Endodermal cell (in vitro differentiated cells): ENCODE measurements around the gene TBXA2R. TPM values are rescaled to one million over a fixed set of nuclear protein-coding genes. Genes with fewer than 3 reads are reported as not detected.
A peak's percentile ranks its signal among the peaks of the same experiment; 100 is the strongest.

Experiments
- DNase-seq: peaks from one replicate; pipeline ENCODE4 v3.0.0-alpha.2; 2017
- H3K27ac ChIP-seq: 2 replicates; pipeline ENCODE4 v1.5.1; 2013; ENCODE audit warnings: mild to moderate bottlenecking, low read depth, low read length, moderate library complexity
- H3K27me3 ChIP-seq: 2 replicates; pipeline ENCODE4 v1.6.1; 2013; ENCODE audit warnings: mild to moderate bottlenecking, low read length, moderate library complexity; ENCODE audit not compliant: insufficient read depth, control insufficient read depth, poor library complexity, severe bottlenecking
- H3K36me3 ChIP-seq: 2 replicates; pipeline ENCODE4 v1.7.0; 2013; ENCODE audit warnings: mild to moderate bottlenecking, low read length, moderate library complexity; ENCODE audit not compliant: control insufficient read depth, insufficient read depth
- H3K4me1 ChIP-seq: one replicate; pipeline ENCODE4 v1.7.0; 2013; ENCODE audit warnings: low read length; ENCODE audit not compliant: control insufficient read depth, insufficient read depth
- H3K4me3 ChIP-seq: 2 replicates; pipeline ENCODE4 v1.5.1; 2013; ENCODE audit warnings: mild to moderate bottlenecking, low read length, moderate library complexity
- H3K9ac ChIP-seq: 2 replicates; pipeline ENCODE4 v1.6.1; 2013; ENCODE audit warnings: mild to moderate bottlenecking, low read length, moderate library complexity; ENCODE audit not compliant: poor library complexity, severe bottlenecking; ENCODE audit errors: extremely low read depth
- H3K9me3 ChIP-seq: 2 replicates; pipeline ENCODE4 v1.6.1; 2013; ENCODE audit warnings: mild to moderate bottlenecking, low read length, moderate library complexity; ENCODE audit not compliant: control insufficient read depth
- H3K27ac Mint-ChIP-seq: 2 replicates; pipeline ENCODE4 v1.8.0; 2020; ENCODE audit warnings: mixed read lengths
- H3K27me3 Mint-ChIP-seq: 2 replicates; pipeline ENCODE4 v1.8.0; 2021; ENCODE audit warnings: mild to moderate bottlenecking, mixed read lengths; ENCODE audit not compliant: insufficient read depth
- H3K36me3 Mint-ChIP-seq: 2 replicates; pipeline ENCODE4 v1.8.0; 2020; ENCODE audit warnings: low read depth, mixed read lengths
- H3K4me1 Mint-ChIP-seq: 2 replicates; pipeline ENCODE4 v1.8.0; 2020; ENCODE audit warnings: mixed read lengths
- H3K4me3 Mint-ChIP-seq: 2 replicates; pipeline ENCODE4 v1.8.0; 2020; ENCODE audit warnings: mild to moderate bottlenecking, moderate library complexity, mixed read lengths
- H3K9me3 Mint-ChIP-seq: 2 replicates; pipeline ENCODE4 v1.8.0; 2020; ENCODE audit warnings: mild to moderate bottlenecking, mixed read lengths
- WGBS, 2 experiments: methylation state at CpG; one replicate each; pipeline versions ENCODE4 v1.1.5 to v1.1.7; 2013; ENCODE audit warnings: missing lambda C conversion rate in 2 of 2, mixed read lengths in 1 of 2; ENCODE audit not compliant: insufficient coverage in 1 of 2, insufficient read length in 1 of 2; 5-methylcytosine and 5-hydroxymethylcytosine counted together
- total RNA-seq, 2 donors: library from RNA; stranded (reverse); fragmentation: NEBNext Ultra II Directional in 1 of 2; extraction: Animal tissue kit (Norgen Biotek cat#: 25700) in 1 of 2; gene quantifications; 2 replicates in 1 of 2; 3 replicates in 1 of 2; pipeline ENCODE4 v1.2.1, GENCODE V29; 2021
- TF ChIP-seq, protein P1 (sequence below): fragments of 200-600 bp; sonication (generic); conservative IDR thresholded peaks from 2 replicates; pipeline ENCODE4 v1.5.0; 2021; ENCODE audit warnings: antibody characterized with exemption, mild to moderate bottlenecking

TBXA2R gene
- total RNA-seq, 2 donors from 2014 or later, result 0.29 to 0.42 TPM

- H3K4me3 Mint-ChIP-seq, result no peak overlapping the region
- Histone ChIP-seq H3K27me3 (no peaks in the 10 kb centered on the region), H3K4me1 (no peaks in the 10 kb centered on the region), H3K36me3 (peaks cover 14% of the 10 kb centered on the region), H3K27ac (no peak overlapping the region), H3K4me3 (no peak overlapping the region), H3K9ac (no peak overlapping the region), H3K9me3 (no peaks in the 10 kb centered on the region)
- H3K9me3 Mint-ChIP-seq, result no peaks in the 10 kb centered on the region
- WGBS, 2 experiments, result 92 to 97% methylated on average over 11 to 15 of the region's 15 CpGs
- TF ChIP-seq, protein P1, sequence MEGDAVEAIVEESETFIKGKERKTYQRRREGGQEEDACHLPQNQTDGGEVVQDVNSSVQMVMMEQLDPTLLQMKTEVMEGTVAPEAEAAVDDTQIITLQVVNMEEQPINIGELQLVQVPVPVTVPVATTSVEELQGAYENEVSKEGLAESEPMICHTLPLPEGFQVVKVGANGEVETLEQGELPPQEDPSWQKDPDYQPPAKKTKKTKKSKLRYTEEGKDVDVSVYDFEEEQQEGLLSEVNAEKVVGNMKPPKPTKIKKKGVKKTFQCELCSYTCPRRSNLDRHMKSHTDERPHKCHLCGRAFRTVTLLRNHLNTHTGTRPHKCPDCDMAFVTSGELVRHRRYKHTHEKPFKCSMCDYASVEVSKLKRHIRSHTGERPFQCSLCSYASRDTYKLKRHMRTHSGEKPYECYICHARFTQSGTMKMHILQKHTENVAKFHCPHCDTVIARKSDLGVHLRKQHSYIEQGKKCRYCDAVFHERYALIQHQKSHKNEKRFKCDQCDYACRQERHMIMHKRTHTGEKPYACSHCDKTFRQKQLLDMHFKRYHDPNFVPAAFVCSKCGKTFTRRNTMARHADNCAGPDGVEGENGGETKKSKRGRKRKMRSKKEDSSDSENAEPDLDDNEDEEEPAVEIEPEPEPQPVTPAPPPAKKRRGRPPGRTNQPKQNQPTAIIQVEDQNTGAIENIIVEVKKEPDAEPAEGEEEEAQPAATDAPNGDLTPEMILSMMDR, result peak; percentile 78
- peak; percentile 68 for DNase-seq
- H3K27me3 Mint-ChIP-seq, result no peaks in the 10 kb centered on the region
- peaks cover 14% of the 10 kb centered on the region for H3K36me3 Mint-ChIP-seq
- H3K4me1 Mint-ChIP-seq, result no peaks in the 10 kb centered on the region
- no peak overlapping the region for H3K27ac Mint-ChIP-seq
These were observed 59.4 kb downstream of the TBXA2R start for GRCh38 chr19:3547301-3547731.

- no peak overlapping the region for H3K27ac Mint-ChIP-seq
- H3K4me1 Mint-ChIP-seq, result no peaks in the 10 kb centered on the region
- peaks cover 14% of the 10 kb centered on the region for H3K36me3 Mint-ChIP-seq
- WGBS, 2 experiments, result 97% methylated on average over 10 to 23 of the region's 23 CpGs
- H3K36me3 ChIP-seq, result peaks cover 14% of the 10 kb centered on the region
- DNase-seq, result no peak
- H3K9me3 ChIP-seq, result no peaks in the 10 kb centered on the region
- no peaks in the 10 kb centered on the region for H3K4me1 ChIP-seq
- H3K9me3 Mint-ChIP-seq, result no peaks in the 10 kb centered on the region
- no peaks in the 10 kb centered on the region for H3K27me3 ChIP-seq
- no peak overlapping the region for H3K9ac ChIP-seq
- TF ChIP-seq, protein P1, result no peak
- no peak overlapping the region for H3K4me3 ChIP-seq
- H3K27me3 Mint-ChIP-seq, result no peaks in the 10 kb centered on the region
- H3K4me3 Mint-ChIP-seq, result no peak overlapping the region
- H3K27ac ChIP-seq, result no peak overlapping the region
These were observed 60.6 kb downstream of the TBXA2R start for GRCh38 chr19:3546119-3546518.

- 92% methylated on average over 9 to 10 of the region's 10 CpGs for WGBS, 2 experiments
- H3K9me3 ChIP-seq, result no peaks in the 10 kb centered on the region
- TF ChIP-seq, protein P1, result no peak
- H3K4me3 Mint-ChIP-seq, result no peak overlapping the region
- peaks cover 11% of the 10 kb centered on the region for H3K36me3 Mint-ChIP-seq
- peaks cover 14% of the 10 kb centered on the region for H3K36me3 ChIP-seq
- no peak overlapping the region for H3K4me3 ChIP-seq
- H3K9me3 Mint-ChIP-seq, result no peaks in the 10 kb centered on the region
- H3K27me3 ChIP-seq, result no peaks in the 10 kb centered on the region
- no peaks in the 10 kb centered on the region for H3K27me3 Mint-ChIP-seq
- no peak overlapping the region for H3K27ac Mint-ChIP-seq
- no peaks in the 10 kb centered on the region for H3K4me1 Mint-ChIP-seq
- H3K27ac ChIP-seq, result no peak overlapping the region
- no peaks in the 10 kb centered on the region for H3K4me1 ChIP-seq
- H3K9ac ChIP-seq, result no peak overlapping the region
- no peak for DNase-seq
These were observed 61.0 kb downstream of the TBXA2R start for GRCh38 chr19:3545669-3546034.
